GM19351 (cell line): ENCODE data around the gene NGFR.

Source experiments
- ATAC-seq: cut with Tn5 transposase; IDR thresholded peaks from one replicate; pipeline ENCODE4 v1.9.1; 2021; ENCODE audit warnings: mild to moderate bottlenecking, moderate library complexity; ENCODE audit not compliant: unreplicated experiment

The NGFR gene

GRCh38 chr17:49494986-49495841 is at the start of gene NGFR:
Gene NGFR (plus strand): TSS chr17:49495293. CDS start chr17:49495418, 125 bp downstream.
- ATAC-seq: no peak

GRCh38 chr17:49445591-49445990 is 49.5 kb upstream of the NGFR start:
- ATAC-seq: no peak

- ATAC-seq: no peak
Measured at GRCh38 chr17:49447628-49448302, 47.3 kb upstream of the NGFR start.

- ATAC-seq: no peak
Measured at GRCh38 chr17:49450181-49450580, 44.9 kb upstream of the NGFR start.

- ATAC-seq: no peak
Measured at GRCh38 chr17:49450735-49451134, 44.4 kb upstream of the NGFR start.

- ATAC-seq: no peak
Measured at GRCh38 chr17:49452201-49452600, 42.9 kb upstream of the NGFR start.

- no peak for ATAC-seq
Measured at GRCh38 chr17:49452661-49453060, 42.4 kb upstream of the NGFR start.

- ATAC-seq: no peak
Measured at GRCh38 chr17:49454050-49454449, 41.0 kb upstream of the NGFR start.

- no peak for ATAC-seq
Measured at GRCh38 chr17:49455272-49455861, 39.7 kb upstream of the NGFR start.

GRCh38 chr17:49456183-49456965 is 38.7 kb upstream of the NGFR start:
- no peak for ATAC-seq

GRCh38 chr17:49457564-49458535 is 37.2 kb upstream of the NGFR start:
- no peak for ATAC-seq

GRCh38 chr17:49459401-49459984 is 35.6 kb upstream of the NGFR start:
- ATAC-seq: no peak

- no peak for ATAC-seq
Measured at GRCh38 chr17:49460401-49460800, 34.7 kb upstream of the NGFR start.

- ATAC-seq: no peak
Measured at GRCh38 chr17:49461580-49461979, 33.5 kb upstream of the NGFR start.

- ATAC-seq: no peak
Measured at GRCh38 chr17:49464049-49464448, 31.0 kb upstream of the NGFR start.

GRCh38 chr17:49465331-49465903 is 29.7 kb upstream of the NGFR start:
- ATAC-seq: no peak

GRCh38 chr17:49466436-49466835 is 28.7 kb upstream of the NGFR start:
- ATAC-seq: no peak

GRCh38 chr17:49467175-49467574 is 27.9 kb upstream of the NGFR start:
- no peak for ATAC-seq

- ATAC-seq: no peak
Measured at GRCh38 chr17:49468811-49469385, 26.2 kb upstream of the NGFR start.
